ENCODE measurements around the gene HDAC4. TPM values are rescaled to one million over a fixed set of nuclear protein-coding genes. Genes with fewer than 3 reads are reported as not detected.

HDAC4 gene
- total and polyA plus RNA-seq, 2 donors: 24.4 to 29.5 TPM

GRCh38 chr2:239295377-239296019 is 105.3 kb downstream of the HDAC4 start:
- 58% methylated on average over 6 of the region's 6 CpGs for WGBS
- Histone ChIP-seq H3K4me3 (ENCODE audit: low read depth, low read length) (no peak overlapping the region), H3K4me1 (ENCODE audit: insufficient read depth) (no peaks in the 10 kb centered on the region), H3K27ac (ENCODE audit: low read depth) (no peak overlapping the region), H3K36me3 (ENCODE audit: insufficient read depth) (no peaks in the 10 kb centered on the region)
- no peak for DNase-seq (ENCODE audit: extremely low spot score)

DNA sequence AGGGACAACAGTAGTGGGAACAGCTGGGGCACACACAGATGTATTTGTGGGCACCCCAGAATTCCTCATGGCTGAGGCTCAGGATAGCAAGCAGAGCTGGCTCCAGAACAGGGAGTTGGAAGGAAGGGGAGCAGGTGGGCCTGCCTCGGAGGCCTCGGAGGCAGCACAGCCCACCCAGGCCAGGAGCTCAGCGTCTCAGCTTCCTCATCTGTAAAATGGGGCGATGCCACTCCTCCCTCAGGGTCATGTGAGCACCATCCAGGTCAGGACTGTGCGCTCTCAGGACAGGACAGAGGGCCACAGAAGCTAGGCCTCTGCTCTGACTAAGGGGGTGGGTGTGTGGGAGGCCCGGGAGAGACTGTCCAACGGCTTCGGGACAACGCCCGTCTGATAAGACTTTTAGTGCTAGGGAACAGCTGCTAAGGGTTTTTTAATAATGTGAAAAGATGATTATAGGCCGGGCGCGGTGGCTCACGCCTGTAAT is 106.2 kb downstream of the HDAC4 start:
- H3K4me1 ChIP-seq (ENCODE audit: insufficient read depth): no peaks in the 10 kb centered on the region
- no peak for DNase-seq (ENCODE audit: extremely low spot score)
- no peak overlapping the region for H3K4me3 ChIP-seq (ENCODE audit: low read depth, low read length)
- WGBS: 68% methylated on average over 14 of the region's 14 CpGs
- no peaks in the 10 kb centered on the region for H3K36me3 ChIP-seq (ENCODE audit: insufficient read depth)
- H3K27ac ChIP-seq (ENCODE audit: low read depth): no peak overlapping the region

GRCh38 chr2:239293775-239294430 is 106.9 kb downstream of the HDAC4 start:
- no peak overlapping the region for H3K4me3 ChIP-seq (ENCODE audit: low read depth, low read length)
- 88% methylated on average over 15 of the region's 15 CpGs for WGBS
- H3K36me3 ChIP-seq (ENCODE audit: insufficient read depth): no peaks in the 10 kb centered on the region
- H3K27ac ChIP-seq (ENCODE audit: low read depth): no peak overlapping the region
- no peaks in the 10 kb centered on the region for H3K4me1 ChIP-seq (ENCODE audit: insufficient read depth)
- no peak for DNase-seq (ENCODE audit: extremely low spot score)

DNA sequence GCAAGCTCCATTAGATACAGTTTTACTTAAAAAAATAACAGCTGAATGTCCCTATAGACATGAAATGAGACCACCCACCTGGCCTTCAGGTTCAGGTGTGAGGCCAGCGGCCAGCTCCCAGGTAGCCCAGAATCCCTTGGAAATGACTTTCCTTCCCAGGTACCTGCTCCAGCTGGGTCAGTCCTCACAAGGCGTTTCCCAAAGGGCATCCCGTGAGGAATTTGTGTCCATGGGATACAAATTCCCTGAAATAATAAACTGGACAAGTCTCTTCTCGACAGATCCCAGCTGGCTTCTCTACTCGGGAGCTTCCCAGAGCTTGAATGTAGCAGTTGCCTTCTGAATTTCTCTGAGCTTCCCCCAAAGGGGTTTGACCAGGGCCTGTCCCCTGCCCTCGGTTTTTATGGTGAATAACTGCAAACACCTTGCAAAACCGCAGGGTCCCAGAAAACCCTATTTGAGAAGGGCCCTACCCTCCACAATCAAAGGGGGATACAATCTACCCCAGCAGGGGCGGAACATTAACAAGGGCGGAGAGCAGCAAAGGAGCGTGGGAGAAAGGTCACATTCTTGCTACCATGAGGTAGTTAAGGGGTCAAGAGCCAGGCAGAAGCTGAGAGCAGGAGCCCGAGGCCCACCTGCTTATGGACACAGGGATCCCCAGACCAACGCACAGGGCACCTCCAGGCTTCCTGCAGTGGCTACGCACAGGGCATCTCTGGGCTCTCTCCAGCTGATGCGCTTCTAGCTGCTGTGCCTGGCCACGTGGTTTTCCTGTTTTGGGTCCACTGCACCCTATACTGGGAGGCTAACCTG is 107.7 kb downstream of the HDAC4 start:
- no peaks in the 10 kb centered on the region for H3K4me1 ChIP-seq (ENCODE audit: insufficient read depth)
- no peaks in the 10 kb centered on the region for H3K36me3 ChIP-seq (ENCODE audit: insufficient read depth)
- no peak overlapping the region for H3K4me3 ChIP-seq (ENCODE audit: low read depth, low read length)
- WGBS: 58% methylated on average over 15 of the region's 15 CpGs
- no peak overlapping the region for H3K27ac ChIP-seq (ENCODE audit: low read depth)
- no peak for DNase-seq (ENCODE audit: extremely low spot score)

- Histone ChIP-seq H3K4me1 (ENCODE audit: insufficient read depth) (no peaks in the 10 kb centered on the region), H3K4me3 (ENCODE audit: low read depth, low read length) (no peak overlapping the region), H3K36me3 (ENCODE audit: insufficient read depth) (no peaks in the 10 kb centered on the region), H3K27ac (ENCODE audit: low read depth) (no peak overlapping the region)
- no peak for DNase-seq (ENCODE audit: extremely low spot score)
- 70% methylated on average over 5 of the region's 5 CpGs for WGBS
Measured at GRCh38 chr2:239292531-239292930, 108.3 kb downstream of the HDAC4 start.

DNA sequence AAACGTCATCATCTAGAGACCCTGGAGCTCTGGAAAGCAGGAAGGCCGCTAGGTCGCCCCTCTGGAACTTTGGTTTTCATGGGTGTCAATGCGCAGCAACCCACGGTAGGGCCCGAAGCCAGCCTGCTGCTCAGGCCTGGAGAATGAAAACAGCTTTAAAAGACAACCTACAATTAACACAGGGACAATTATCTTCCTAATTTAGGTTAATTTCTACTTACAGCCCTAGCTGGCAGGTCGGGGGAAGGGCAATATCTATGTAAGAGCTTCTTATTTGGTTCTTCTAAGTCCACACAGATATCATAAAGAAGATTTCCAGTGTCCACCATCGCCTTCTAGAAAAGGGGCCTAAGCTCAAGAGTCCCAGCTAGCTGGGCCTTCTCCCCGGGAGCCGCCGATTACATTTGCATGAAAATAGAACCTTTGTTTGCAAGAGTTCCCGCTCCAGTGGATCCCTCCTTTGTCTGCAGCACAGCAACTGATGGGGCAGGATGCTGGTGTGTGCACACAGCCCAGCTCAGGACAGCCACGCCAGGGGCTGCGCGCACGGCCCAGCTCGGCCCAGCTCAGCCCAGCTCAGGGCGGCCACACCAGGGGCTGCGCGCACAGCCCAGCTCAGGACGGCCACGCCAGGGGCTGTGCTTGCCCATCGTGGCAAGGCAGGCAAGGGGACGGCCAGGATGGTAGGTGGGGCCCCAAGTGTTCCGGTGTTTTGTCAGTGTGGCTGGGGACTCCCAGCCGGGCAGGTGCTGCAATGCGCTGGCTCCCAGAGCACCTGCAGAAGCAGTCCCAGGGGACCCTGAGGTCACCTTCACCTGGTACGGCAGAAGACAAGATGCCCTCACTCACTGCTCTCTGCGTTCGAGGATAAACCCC is 109.1 kb downstream of the HDAC4 start:
- H3K27ac ChIP-seq (ENCODE audit: low read depth): no peak overlapping the region
- H3K4me1 ChIP-seq (ENCODE audit: insufficient read depth): no peaks in the 10 kb centered on the region
- 88% methylated on average over 30 of the region's 30 CpGs for WGBS

DNA sequence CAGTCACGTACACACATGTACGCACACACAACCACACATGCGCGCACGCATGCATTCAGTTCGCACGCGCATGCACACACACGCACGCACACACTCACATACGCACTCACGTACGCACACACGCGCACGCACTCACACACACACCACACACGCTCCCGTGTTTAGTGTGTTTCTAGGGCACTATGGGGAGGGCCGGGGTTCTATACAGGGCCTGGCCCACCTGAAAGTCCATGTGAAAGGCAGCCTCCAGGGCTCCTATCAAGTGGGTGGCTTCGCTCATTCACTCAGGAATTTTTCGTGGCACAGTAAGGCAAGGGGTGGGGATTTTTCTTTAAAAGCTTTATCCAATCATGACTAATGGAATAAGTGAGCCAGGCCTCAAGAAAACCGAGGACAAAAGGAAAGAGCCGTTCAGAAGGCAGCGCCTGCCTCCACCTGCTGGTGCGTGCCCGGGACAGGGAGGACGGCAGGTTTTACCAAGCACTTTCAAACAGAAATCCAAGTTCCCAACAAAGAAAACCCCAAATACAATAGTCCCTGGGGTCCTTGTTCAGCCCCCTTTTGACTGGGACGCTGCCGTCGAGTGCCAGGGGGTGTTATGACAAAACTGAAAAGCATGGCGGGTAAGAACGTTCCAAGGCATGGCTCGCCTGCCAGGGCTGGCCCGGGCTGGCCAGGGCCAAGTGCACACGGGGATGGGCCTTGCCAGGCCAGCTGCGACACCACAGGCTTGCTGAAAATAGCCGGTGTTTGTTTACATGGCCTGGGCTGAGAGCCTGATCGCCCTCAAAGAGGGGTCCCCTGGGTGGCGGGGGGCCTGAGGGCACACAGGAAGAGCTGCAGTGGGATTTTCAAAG is 110.0 kb downstream of the HDAC4 start:
- WGBS: 72% methylated on average over 39 of the region's 39 CpGs
- no peaks in the 10 kb centered on the region for H3K36me3 ChIP-seq (ENCODE audit: insufficient read depth)
- H3K4me1 ChIP-seq (ENCODE audit: insufficient read depth): no peaks in the 10 kb centered on the region
- no peak for DNase-seq (ENCODE audit: extremely low spot score)
- no peak overlapping the region for H3K27ac ChIP-seq (ENCODE audit: low read depth)
- no peak overlapping the region for H3K4me3 ChIP-seq (ENCODE audit: low read depth, low read length)

More for the DNA sequence above, 109.1 kb downstream of the HDAC4 start:
- Histone ChIP-seq H3K36me3 (ENCODE audit: insufficient read depth) (no peaks in the 10 kb centered on the region), H3K4me3 (ENCODE audit: low read depth, low read length) (no peak overlapping the region)
- DNase-seq (ENCODE audit: extremely low spot score): no peak

DNA sequence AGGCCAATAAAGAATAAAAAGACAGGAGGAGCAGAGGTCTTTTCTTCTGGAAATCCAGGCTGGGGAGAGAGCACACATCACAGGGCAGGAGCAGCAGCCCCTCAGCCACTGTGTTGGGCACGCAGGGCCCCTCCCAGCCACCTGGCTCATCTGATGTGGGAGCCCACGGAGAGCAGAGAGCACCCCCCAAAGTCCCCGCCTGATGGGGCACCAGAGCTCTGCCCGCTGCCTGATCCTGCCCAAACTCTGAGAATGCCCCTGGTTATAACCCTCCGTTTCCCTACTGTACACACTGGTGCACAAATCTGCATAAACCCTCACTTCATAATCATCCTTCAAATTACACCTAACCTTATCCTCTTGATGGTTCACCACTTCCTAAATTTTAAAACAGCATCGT is 111.3 kb downstream of the HDAC4 start:
- H3K4me1 ChIP-seq (ENCODE audit: insufficient read depth): no peaks in the 10 kb centered on the region
- H3K4me3 ChIP-seq (ENCODE audit: low read depth, low read length): no peak overlapping the region
- H3K36me3 ChIP-seq (ENCODE audit: insufficient read depth): no peaks in the 10 kb centered on the region
- 75% methylated on average over 6 of the region's 6 CpGs for WGBS
- DNase-seq (ENCODE audit: extremely low spot score): no peak
- H3K27ac ChIP-seq (ENCODE audit: low read depth): no peak overlapping the region

GRCh38 chr2:239288951-239289511 is 111.8 kb downstream of the HDAC4 start:
- Histone ChIP-seq H3K36me3 (ENCODE audit: insufficient read depth) (no peaks in the 10 kb centered on the region), H3K27ac (ENCODE audit: low read depth) (no peak overlapping the region), H3K4me3 (ENCODE audit: low read depth, low read length) (no peak overlapping the region), H3K4me1 (ENCODE audit: insufficient read depth) (no peaks in the 10 kb centered on the region)
- 30% methylated on average over 7 of the region's 7 CpGs for WGBS
- no peak for DNase-seq (ENCODE audit: extremely low spot score)

- no peak overlapping the region for H3K4me3 ChIP-seq (ENCODE audit: low read depth, low read length)
- H3K36me3 ChIP-seq (ENCODE audit: insufficient read depth): no peaks in the 10 kb centered on the region
- 32% methylated on average over 4 of the region's 4 CpGs for WGBS
- no peak for DNase-seq (ENCODE audit: extremely low spot score)
- H3K27ac ChIP-seq (ENCODE audit: low read depth): no peak overlapping the region
- no peaks in the 10 kb centered on the region for H3K4me1 ChIP-seq (ENCODE audit: insufficient read depth)
Measured at GRCh38 chr2:239288237-239288636, 112.6 kb downstream of the HDAC4 start.

- DNase-seq (ENCODE audit: extremely low spot score): no peak
- Histone ChIP-seq H3K4me1 (ENCODE audit: insufficient read depth) (no peaks in the 10 kb centered on the region), H3K36me3 (ENCODE audit: insufficient read depth) (no peaks in the 10 kb centered on the region), H3K27ac (ENCODE audit: low read depth) (no peak overlapping the region), H3K4me3 (ENCODE audit: low read depth, low read length) (no peak overlapping the region)
- 36% methylated on average over 5 of the region's 5 CpGs for WGBS
Measured at GRCh38 chr2:239287461-239287860, 113.4 kb downstream of the HDAC4 start.

- H3K4me1 ChIP-seq (ENCODE audit: insufficient read depth): no peaks in the 10 kb centered on the region
- no peaks in the 10 kb centered on the region for H3K36me3 ChIP-seq (ENCODE audit: insufficient read depth)
- no peak overlapping the region for H3K4me3 ChIP-seq (ENCODE audit: low read depth, low read length)
- DNase-seq (ENCODE audit: extremely low spot score): no peak
- WGBS: 90% methylated on average over 10 of the region's 10 CpGs
- no peak overlapping the region for H3K27ac ChIP-seq (ENCODE audit: low read depth)
Measured at GRCh38 chr2:239286901-239287300, 113.9 kb downstream of the HDAC4 start.

All from urinary bladder (tissue), 4 donors.